ENCODE measurements around the gene PDE4D.
"Not testable (repeated sequence)": the region's sequence is repeated elsewhere in the genome, so short reads cannot be mapped to it uniquely, and the experiment has no call there.

The PDE4D gene

DNA sequence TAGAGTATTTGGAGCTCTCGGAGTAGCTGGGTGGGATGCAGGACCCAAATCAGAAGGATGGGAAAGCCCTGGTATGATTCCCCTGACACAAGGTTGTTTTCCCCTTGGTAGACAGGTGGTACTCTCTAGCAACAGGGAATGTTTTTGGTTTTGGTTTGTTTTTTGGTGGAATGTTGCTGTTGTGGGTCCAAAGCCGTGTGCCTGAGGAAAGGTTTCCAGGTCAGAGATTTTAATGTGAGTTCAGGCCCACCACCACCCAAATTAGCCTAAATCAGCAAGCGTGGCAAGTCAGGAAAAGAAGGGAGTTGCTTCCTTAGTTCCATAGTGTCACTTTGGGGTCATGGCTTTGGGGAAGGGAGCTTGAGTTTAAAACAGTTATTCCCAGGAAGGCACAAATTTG lies 925.2 kb downstream of the PDE4D start:
- Histone ChIP-seq H3K27ac (no peak overlapping the region), H3K27me3 (no peaks in the 10 kb centered on the region), H3K4me3 (no peak overlapping the region), H3K4me2 (no peak overlapping the region), H3K9ac (no peak overlapping the region), H4K20me1 (no peaks in the 10 kb centered on the region; a peak in 1 of 22 replicates), H3K4me1 (peaks cover 0 to 9% (median 0%) of the 10 kb centered on the region in 10 experiments; a peak in 2 of 20 replicates), H3K9me3 (replicated peaks in 1 of 11) (no peaks in the 10 kb centered on the region), H3K36me3 (peaks cover 0 to 8% (median under 1%) of the 10 kb centered on the region in 11 experiments; a peak in 7 of 22 replicates)
- TF ChIP-seq Cebpa-rat (IDR thresholded peaks at IDR 0.05): no peak

- Histone ChIP-seq H3K9ac (no peak overlapping the region), H3K4me3 (no peak overlapping the region), H3K4me1 (peaks cover 0 to 8% (median 0%) of the 10 kb centered on the region in 10 experiments; a peak in 2 of 20 replicates), H3K27me3 (no peaks in the 10 kb centered on the region), H3K36me3 (peaks cover 0 to 2% (median 0%) of the 10 kb centered on the region in 11 experiments; a peak in 3 of 22 replicates), H3K4me2 (no peak overlapping the region), H3K27ac (no peak overlapping the region), H3K9me3 (replicated peaks in 1 of 11) (no peaks in the 10 kb centered on the region), H4K20me1 (no peaks in the 10 kb centered on the region; a peak in 1 of 22 replicates)
- TF ChIP-seq Cebpa-rat (IDR thresholded peaks at IDR 0.05): no peak
Measured at GRCh38 chr5:58967597-58968281, 925.8 kb downstream of the PDE4D start.

DNA sequence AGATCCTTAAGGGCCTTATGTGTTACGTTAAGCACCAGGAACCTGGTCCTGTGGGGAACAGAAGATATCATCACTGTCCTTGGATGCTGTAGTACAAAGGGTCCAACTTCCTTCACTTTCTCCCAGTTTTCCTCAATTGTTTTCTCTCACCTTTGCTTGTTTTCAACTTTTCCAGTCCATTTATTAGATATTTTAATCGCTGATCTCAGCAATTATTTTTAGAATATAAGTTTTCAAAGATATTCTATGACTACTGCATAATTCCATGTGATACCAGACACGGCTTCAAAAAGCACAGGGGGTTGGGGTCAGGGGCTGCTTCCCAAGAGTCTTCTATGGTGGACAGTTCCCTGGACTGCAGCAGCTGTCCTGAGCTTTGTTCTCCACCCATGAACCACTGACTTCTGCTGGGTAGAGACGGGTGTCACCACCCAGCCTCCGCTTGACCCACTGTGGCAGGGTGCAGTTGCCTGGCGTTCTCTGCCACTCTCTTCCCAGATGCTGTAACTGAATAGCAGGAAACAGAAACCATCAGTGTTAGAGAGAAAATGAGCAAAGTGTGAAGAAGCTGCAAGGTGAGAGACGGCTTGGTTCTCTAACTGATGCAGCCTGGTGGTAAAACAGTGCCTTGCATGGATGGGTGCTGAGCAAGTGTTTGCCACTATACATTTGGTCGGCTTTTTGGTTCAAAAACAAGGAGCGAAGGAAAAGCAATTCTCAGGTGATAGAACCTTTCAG lies 927.7 kb downstream of the PDE4D start:
- H4K20me1 ChIP-seq: no peaks in the 10 kb centered on the region
- H3K9me3 ChIP-seq (replicated peaks in 1 of 11): no peaks in the 10 kb centered on the region
- H3K27me3 ChIP-seq: no peaks in the 10 kb centered on the region
- no peaks in the 10 kb centered on the region for H3K36me3 ChIP-seq
- H3K4me2 ChIP-seq: no peak overlapping the region
- no peak overlapping the region for H3K27ac ChIP-seq
- H3K9ac ChIP-seq: no peak overlapping the region
- no peak for TF ChIP-seq Cebpa-rat (IDR thresholded peaks at IDR 0.05)
- H3K4me3 ChIP-seq: no peak overlapping the region
- H3K4me1 ChIP-seq: 0 out of 20 replicates have a peak, but pooled peaks cover 0 to 6% (median 0%) of the 10 kb centered on the region in 10 experiments

- no peaks in the 10 kb centered on the region for H4K20me1 ChIP-seq
- H3K9ac ChIP-seq: no peak overlapping the region
- H3K36me3 ChIP-seq: no peaks in the 10 kb centered on the region
- no peak overlapping the region for H3K27ac ChIP-seq
- H3K9me3 ChIP-seq (replicated peaks in 1 of 11): no peaks in the 10 kb centered on the region
- H3K4me3 ChIP-seq: no peak overlapping the region
- no peak for TF ChIP-seq Cebpa-rat (IDR thresholded peaks at IDR 0.05)
- no peaks in the 10 kb centered on the region for H3K27me3 ChIP-seq
- no peak overlapping the region for H3K4me2 ChIP-seq
- 0 out of 20 replicates have a peak, but pooled peaks cover 0 to 6% (median 0%) of the 10 kb centered on the region in 10 experiments for H3K4me1 ChIP-seq
Measured at GRCh38 chr5:58963821-58964220, 929.7 kb downstream of the PDE4D start.

- Histone ChIP-seq H3K4me3 (no peak overlapping the region), H3K27ac (no peak overlapping the region), H3K27me3 (no peaks in the 10 kb centered on the region), H3K9me3 (replicated peaks in 1 of 11) (no peaks in the 10 kb centered on the region), H3K4me1 (0 out of 20 replicates have a peak, but pooled peaks cover 0 to 6% (median 0%) of the 10 kb centered on the region in 10 experiments), H3K9ac (no peak overlapping the region), H3K36me3 (no peaks in the 10 kb centered on the region), H4K20me1 (no peaks in the 10 kb centered on the region), H3K4me2 (no peak overlapping the region)
- TF ChIP-seq Cebpa-rat (IDR thresholded peaks at IDR 0.05): no peak
Measured at GRCh38 chr5:58963361-58963760, 930.2 kb downstream of the PDE4D start.

- H3K27ac ChIP-seq: no peak overlapping the region
- H3K36me3 ChIP-seq: no peaks in the 10 kb centered on the region
- H3K9me3 ChIP-seq (replicated peaks in 1 of 11): no peaks in the 10 kb centered on the region
- no peak overlapping the region for H3K4me3 ChIP-seq
- TF ChIP-seq Cebpa-rat (IDR thresholded peaks at IDR 0.05): no peak
- H4K20me1 ChIP-seq: no peaks in the 10 kb centered on the region
- no peaks in the 10 kb centered on the region for H3K27me3 ChIP-seq
- H3K4me1 ChIP-seq: 0 out of 20 replicates have a peak, but pooled peaks cover 0 to 6% (median 0%) of the 10 kb centered on the region in 10 experiments
- H3K9ac ChIP-seq: no peak overlapping the region
- H3K4me2 ChIP-seq: no peak overlapping the region; a peak in 1 of 22 replicates
Measured at GRCh38 chr5:58961631-58962280, 931.8 kb downstream of the PDE4D start.

- H3K36me3 ChIP-seq: no peaks in the 10 kb centered on the region
- 0 out of 20 replicates have a peak, but pooled peaks cover 0 to 6% (median 0%) of the 10 kb centered on the region in 10 experiments for H3K4me1 ChIP-seq
- no peak overlapping the region for H3K9ac ChIP-seq
- no peaks in the 10 kb centered on the region for H3K9me3 ChIP-seq (replicated peaks in 1 of 11)
- H3K4me2 ChIP-seq: no peak overlapping the region
- no peaks in the 10 kb centered on the region for H3K27me3 ChIP-seq
- no peak for TF ChIP-seq Cebpa-rat (IDR thresholded peaks at IDR 0.05)
- no peak overlapping the region for H3K27ac ChIP-seq
- no peaks in the 10 kb centered on the region for H4K20me1 ChIP-seq
- no peak overlapping the region for H3K4me3 ChIP-seq
Measured at GRCh38 chr5:58958701-58959100, 934.8 kb downstream of the PDE4D start.

DNA sequence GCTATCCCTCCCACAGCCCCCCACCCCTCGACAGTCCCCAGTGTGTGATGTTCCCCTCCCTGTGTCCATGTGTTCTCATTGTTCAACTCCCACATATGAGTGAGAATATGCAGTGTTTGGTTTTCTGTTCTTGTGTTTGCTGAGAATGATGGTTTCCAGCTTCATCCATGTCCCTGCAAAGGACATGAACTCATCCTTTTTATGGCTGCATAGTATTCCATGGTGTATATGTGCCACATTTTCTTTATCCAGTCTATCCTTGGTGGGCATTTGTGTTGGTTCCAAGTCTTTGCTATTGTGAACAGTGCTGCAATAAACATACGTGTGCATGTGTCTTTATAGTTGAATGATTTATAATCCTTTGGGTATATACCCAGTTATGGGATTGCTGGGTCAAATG lies 940.3 kb downstream of the PDE4D start:
- not testable (repeated sequence) for H3K27ac ChIP-seq; H3K4me3 ChIP-seq; H3K27me3 ChIP-seq; H4K20me1 ChIP-seq; H3K4me2 ChIP-seq; H3K9ac ChIP-seq; H3K4me1 ChIP-seq; H3K36me3 ChIP-seq; H3K9me3 ChIP-seq (replicated peaks in 1 of 11)

DNA sequence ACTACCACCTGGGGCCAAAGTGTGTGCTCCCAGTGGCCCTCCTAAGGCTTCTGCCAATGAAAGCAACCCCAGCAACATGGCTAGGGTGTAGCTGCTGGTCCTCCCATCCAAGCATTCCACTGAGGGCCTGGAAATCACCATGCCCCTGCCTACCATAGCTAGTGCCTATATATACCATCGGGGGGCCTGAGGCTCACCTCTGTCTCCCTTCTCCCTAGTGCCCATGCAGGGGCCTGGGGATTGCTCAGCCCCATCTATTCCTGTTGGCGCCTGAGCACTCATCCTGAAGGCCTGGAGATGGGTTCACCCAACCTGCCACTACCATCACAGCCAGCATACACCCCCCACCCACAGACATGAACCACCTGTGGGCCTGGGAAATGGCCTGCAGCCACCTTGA lies 943.3 kb downstream of the PDE4D start:
- no peak for TF ChIP-seq Cebpa-rat (IDR thresholded peaks at IDR 0.05)
- no peak overlapping the region for H3K27ac ChIP-seq
- H3K4me1 ChIP-seq: peaks cover 0 to 13% (median 0%) of the 10 kb centered on the region in 10 experiments; a peak in 4 of 20 replicates
- H3K9me3 ChIP-seq (replicated peaks in 1 of 11): no peaks in the 10 kb centered on the region
- no peaks in the 10 kb centered on the region for H3K36me3 ChIP-seq
- no peak overlapping the region for H3K9ac ChIP-seq
- H4K20me1 ChIP-seq: no peaks in the 10 kb centered on the region
- H3K27me3 ChIP-seq: no peaks in the 10 kb centered on the region
- H3K4me2 ChIP-seq: no peak overlapping the region
- H3K4me3 ChIP-seq: no peak overlapping the region

All from BLaER1 treated with 17β-estradiol and CSF1 and Interleukin-3, amounts not matched to agents 10 nM and 100 nM (cell line).